Ascending aorta (tissue), 2 donors: Measurements from ENCODE around the gene CDX1. TPM values are rescaled to one million over a fixed set of nuclear protein-coding genes. Genes with fewer than 3 reads are reported as not detected.
A peak's percentile ranks its signal among the peaks of the same experiment; 100 is the strongest.

Experiments used
- DNase-seq, 2 donors: peaks; one replicate each; pipeline ENCODE4 v3.0.0-alpha.2; 2019; ENCODE audit warnings: low spot score in 2 of 2
- H3K27ac ChIP-seq, 2 donors: fragments of 200-600 bp; sonication (generic); one replicate each; pipeline ENCODE4 v1.5.1; 2016 to 2017; ENCODE audit warnings: mild to moderate bottlenecking in 1 of 2
- H3K27me3 ChIP-seq: fragments of 200-600 bp; sonication (generic); one replicate; pipeline ENCODE4 v1.5.1; 2017
- H3K36me3 ChIP-seq, 2 donors: fragments of 200-600 bp; sonication (generic); one replicate each; pipeline ENCODE4 v1.5.1; 2016
- H3K4me1 ChIP-seq, 2 donors: fragments of 200-600 bp; sonication (generic); one replicate each; pipeline ENCODE4 v1.5.1; 2016 to 2017; ENCODE audit warnings: mild to moderate bottlenecking in 1 of 2
- H3K4me3 ChIP-seq, 2 donors: fragments of 200-600 bp; sonication (generic); one replicate each; pipeline ENCODE4 v1.5.1; 2016 to 2017; ENCODE audit warnings: mild to moderate bottlenecking in 1 of 2
- H3K9me3 ChIP-seq, 2 donors: fragments of 200-600 bp; sonication (generic); one replicate each; pipeline ENCODE4 v1.5.1; 2016
- intact Hi-C: fragments of 100-400 bp; cut with DNase I; formaldehyde crosslinking; loops from one replicate; pipeline ENCODE4 v1.15.1; 2023
- total RNA-seq: library from RNA; depleted of rRNA; stranded (reverse); fragments of >200 nt; gene quantifications from one replicate; pipeline ENCODE4 v1.1.0, GENCODE V29; 2016
- TF ChIP-seq, protein P1 (sequence below), 3 experiments: fragments of 200-600 bp in 2 of 3; fragments of 450-650 bp in 1 of 3; sonication (generic) in 2 of 3; IDR thresholded peaks; one replicate each; pipeline ENCODE4 v1.5.1; 2016 to 2019; ENCODE audit warnings: antibody characterized with exemption in 3 of 3, mild to moderate bottlenecking in 1 of 3, moderate library complexity in 1 of 3

The CDX1 gene
- total RNA-seq, 1 donor from 2014 or later, result not detected

DNA sequence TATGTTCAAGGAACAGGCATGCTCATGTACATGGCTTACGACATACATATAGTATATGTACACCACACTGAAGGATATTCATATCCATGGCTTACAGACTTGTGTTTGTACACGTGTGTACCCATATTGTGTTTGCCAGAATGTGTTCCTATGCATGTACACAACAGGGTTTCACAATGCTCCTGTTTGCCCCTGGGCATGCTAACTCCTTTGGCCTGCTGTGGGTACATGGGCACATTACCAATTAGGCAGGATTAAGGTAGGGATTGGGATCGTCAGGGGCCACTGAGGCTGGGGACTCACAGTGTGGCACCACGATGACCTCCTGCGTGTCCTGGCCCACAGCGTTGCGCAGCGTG lies 37.1 kb upstream of the CDX1 start:
- no peak for DNase-seq
- intact Hi-C loops, result no loop called here
- no peaks in the 10 kb centered on the region for H3K27me3 ChIP-seq
- H3K4me3 ChIP-seq, result no peak overlapping the region
- TF ChIP-seq, protein P1, sequence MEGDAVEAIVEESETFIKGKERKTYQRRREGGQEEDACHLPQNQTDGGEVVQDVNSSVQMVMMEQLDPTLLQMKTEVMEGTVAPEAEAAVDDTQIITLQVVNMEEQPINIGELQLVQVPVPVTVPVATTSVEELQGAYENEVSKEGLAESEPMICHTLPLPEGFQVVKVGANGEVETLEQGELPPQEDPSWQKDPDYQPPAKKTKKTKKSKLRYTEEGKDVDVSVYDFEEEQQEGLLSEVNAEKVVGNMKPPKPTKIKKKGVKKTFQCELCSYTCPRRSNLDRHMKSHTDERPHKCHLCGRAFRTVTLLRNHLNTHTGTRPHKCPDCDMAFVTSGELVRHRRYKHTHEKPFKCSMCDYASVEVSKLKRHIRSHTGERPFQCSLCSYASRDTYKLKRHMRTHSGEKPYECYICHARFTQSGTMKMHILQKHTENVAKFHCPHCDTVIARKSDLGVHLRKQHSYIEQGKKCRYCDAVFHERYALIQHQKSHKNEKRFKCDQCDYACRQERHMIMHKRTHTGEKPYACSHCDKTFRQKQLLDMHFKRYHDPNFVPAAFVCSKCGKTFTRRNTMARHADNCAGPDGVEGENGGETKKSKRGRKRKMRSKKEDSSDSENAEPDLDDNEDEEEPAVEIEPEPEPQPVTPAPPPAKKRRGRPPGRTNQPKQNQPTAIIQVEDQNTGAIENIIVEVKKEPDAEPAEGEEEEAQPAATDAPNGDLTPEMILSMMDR (IDR thresholded peaks at IDR 0.05), result no peak
- H3K4me1 ChIP-seq, result peaks cover 16 to 43% of the 10 kb centered on the region in 2 donors
- peaks cover 74 to 95% of the 10 kb centered on the region in 2 donors for H3K36me3 ChIP-seq
- no peaks in the 10 kb centered on the region for H3K9me3 ChIP-seq
- peak overlapping the region in 1 of 2 donors; percentile 99 for H3K27ac ChIP-seq

DNA sequence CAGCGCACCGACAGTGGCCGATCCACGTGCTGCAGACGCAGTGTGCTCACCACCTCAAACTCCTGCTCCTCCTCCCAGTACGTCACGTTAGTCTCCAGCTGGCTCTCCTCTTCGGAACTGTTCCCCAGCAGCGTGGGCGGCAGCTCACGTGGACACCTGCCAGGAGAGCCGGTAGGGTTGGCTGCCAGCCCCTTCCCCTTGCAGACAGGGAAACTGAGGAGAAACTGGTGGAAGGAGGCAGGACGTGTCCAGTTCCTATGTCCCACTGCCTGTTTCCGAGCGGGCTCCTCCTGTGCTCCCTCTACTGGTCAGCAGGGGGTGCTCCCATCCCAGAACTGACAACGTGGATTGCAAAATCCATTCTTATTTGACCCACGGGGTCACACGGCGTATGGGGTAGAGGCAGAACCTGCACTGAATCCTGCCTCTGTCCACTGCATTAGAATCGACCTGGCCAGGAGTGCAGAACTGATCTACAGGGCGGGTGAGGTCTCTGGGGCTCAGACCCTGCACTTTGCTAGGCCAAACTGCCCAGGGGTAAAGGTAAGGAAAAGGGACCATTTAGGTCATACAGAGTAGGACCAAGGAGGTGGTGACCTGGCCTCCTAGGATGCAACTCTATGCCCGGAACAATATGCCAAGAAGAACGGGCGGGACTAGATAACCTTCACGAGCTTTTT lies 36.6 kb upstream of the CDX1 start:
- TF ChIP-seq, protein P1 (IDR thresholded peaks at IDR 0.05), result peak; percentile 92 to 96 (median 95)
- DNase-seq, result peak in 1 of 2 donors; percentile 86
- Histone ChIP-seq H3K9me3 (no peaks in the 10 kb centered on the region), H3K27me3 (no peaks in the 10 kb centered on the region), H3K27ac (peak overlapping the region; percentile 98 to 99), H3K4me3 (no peak overlapping the region), H3K36me3 (peaks cover 70 to 95% of the 10 kb centered on the region in 2 donors), H3K4me1 (peaks cover 16 to 47% of the 10 kb centered on the region in 2 donors)
- intact Hi-C loops, result loop anchor here (1.0 to 10.0 kb wide), 4 partner anchors 31 to 1545 kb away; no protein-coding TSS in a partner anchor

DNA sequence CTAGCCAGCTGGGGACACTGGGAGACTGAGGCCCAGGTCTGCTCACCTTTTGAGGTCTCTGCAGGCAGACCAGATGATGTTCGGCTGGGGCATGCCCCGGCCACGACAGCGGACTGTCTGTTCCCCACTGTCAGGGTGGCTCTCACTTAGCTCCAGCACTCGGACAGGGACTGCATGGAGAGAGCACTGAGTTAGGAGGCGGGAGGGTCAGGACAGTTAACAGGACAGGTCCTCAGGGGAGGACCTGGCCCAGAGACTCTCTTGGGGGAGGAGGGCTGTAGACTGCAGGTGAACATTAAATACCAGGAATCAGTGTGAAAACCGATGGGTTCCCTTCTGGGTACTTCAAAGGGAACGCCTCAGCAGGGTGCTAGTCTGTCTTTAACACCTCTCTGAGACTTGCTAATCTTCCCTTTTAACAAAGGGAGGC lies 36.1 kb upstream of the CDX1 start:
- intact Hi-C loops, result loop anchor here (1.0 to 10.0 kb wide), 4 partner anchors 30 to 1544 kb away; no protein-coding TSS in a partner anchor
- peak overlapping the region; percentile 98 to 99 for H3K27ac ChIP-seq
- H3K27me3 ChIP-seq, result no peaks in the 10 kb centered on the region
- H3K4me3 ChIP-seq, result no peak overlapping the region
- DNase-seq, result no peak
- H3K9me3 ChIP-seq, result no peaks in the 10 kb centered on the region
- peaks cover 64 to 95% of the 10 kb centered on the region in 2 donors for H3K36me3 ChIP-seq
- TF ChIP-seq, protein P1 (IDR thresholded peaks at IDR 0.05), result no peak
- peaks cover 16 to 52% of the 10 kb centered on the region in 2 donors for H3K4me1 ChIP-seq

DNA sequence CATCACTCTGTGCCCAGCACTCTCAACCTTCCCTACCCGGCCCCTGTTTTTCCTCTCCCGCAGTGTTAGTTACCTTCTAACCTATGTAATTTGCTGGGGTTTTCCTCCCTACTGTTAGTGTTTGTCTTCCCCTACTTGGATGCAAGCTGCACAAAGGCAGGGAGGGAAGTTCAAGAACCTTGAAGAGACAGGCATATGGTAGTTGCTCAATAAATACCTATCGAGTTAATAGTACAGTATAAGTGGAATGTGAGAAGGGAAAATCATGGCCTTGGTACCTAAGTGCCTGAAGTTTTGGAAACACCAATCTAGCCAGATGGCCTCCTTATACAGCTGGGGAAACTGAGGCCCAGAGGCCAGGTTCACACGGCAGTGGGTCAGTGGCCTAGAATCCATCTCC lies 35.1 kb upstream of the CDX1 start:
- Histone ChIP-seq H3K4me3 (no peak overlapping the region), H3K27ac (peak overlapping the region; percentile 98 to 99), H3K4me1 (peaks cover 22 to 62% of the 10 kb centered on the region in 2 donors), H3K9me3 (no peaks in the 10 kb centered on the region), H3K27me3 (no peaks in the 10 kb centered on the region), H3K36me3 (peaks cover 58 to 95% of the 10 kb centered on the region in 2 donors)
- no peak for DNase-seq
- intact Hi-C loops, result loop anchor here (2.0 to 10.0 kb wide), 3 partner anchors 29 to 1543 kb away; no protein-coding TSS in a partner anchor
- TF ChIP-seq, protein P1 (IDR thresholded peaks at IDR 0.05), result no peak

DNA sequence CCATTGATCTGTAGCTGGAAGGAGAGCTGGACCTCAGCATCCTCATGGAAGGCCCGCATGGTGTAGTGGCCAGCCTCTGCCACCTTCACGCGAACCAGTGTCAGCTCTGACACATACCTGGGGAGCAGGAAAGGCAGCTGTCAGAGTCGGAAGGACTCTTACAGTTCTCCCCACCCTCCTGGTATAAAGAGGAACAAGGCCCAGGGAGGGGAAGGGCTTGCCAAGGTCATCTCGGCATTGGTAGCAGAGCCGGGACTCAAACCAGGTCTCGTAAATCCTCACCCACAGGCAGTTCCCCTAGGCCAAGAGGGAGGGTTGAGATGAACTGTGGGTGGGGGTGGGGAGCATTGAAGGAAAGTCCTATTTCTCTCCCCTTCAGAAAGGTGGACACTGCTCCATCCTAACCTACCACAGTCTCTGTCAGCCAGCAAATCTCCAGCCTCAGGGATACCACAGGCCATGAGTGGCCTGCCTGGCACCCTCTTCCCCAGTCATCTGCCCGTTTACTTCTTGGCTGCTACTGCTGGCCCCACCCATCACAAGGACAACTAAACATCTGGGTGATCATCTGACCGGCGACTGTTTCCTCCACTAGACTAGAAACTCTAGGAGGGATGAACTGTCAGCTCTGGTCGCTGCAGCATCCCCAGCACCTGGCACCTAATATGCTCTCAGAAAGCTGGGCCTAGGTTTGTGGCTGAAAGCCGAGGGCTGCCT lies 34.4 kb upstream of the CDX1 start:
- Histone ChIP-seq H3K27me3 (no peaks in the 10 kb centered on the region), H3K36me3 (peaks cover 52 to 90% of the 10 kb centered on the region in 2 donors), H3K9me3 (no peaks in the 10 kb centered on the region), H3K4me1 (peaks cover 29 to 68% of the 10 kb centered on the region in 2 donors), H3K4me3 (no peak overlapping the region), H3K27ac (peak overlapping the region; percentile 98 to 99)
- no peak for DNase-seq
- TF ChIP-seq, protein P1 (IDR thresholded peaks at IDR 0.05), result no peak
- intact Hi-C loops, result loop anchor here (2.0 to 10.0 kb wide), 3 partner anchors 29 to 1543 kb away; no protein-coding TSS in a partner anchor
